Astrocyte of the cerebellum (primary cell): ENCODE data around the gene CYTH4.

Experiments used
- DNase-seq: peaks from one replicate; pipeline ENCODE4 v3.0.0-alpha.2; 2011; ENCODE audit warnings: low read depth
- H3K4me3 ChIP-seq: 2 replicates; pipeline ENCODE4 v1.5.1; 2011; ENCODE audit warnings: mild to moderate bottlenecking, low read depth, low read length, moderate library complexity
- in situ Hi-C: cut with HindIII; loops from 2 replicates; pipeline ENCODE4 v1.10.0; 2017; ENCODE audit warnings: low sequenced_read_pairs
- TF ChIP-seq, protein P1 (sequence below): IDR thresholded peaks from 2 replicates; pipeline ENCODE4 v1.5.1; 2012; ENCODE audit warnings: low read length, low read depth, moderate library complexity, mild to moderate bottlenecking; ENCODE audit errors: missing control alignments

Gene CYTH4

DNA sequence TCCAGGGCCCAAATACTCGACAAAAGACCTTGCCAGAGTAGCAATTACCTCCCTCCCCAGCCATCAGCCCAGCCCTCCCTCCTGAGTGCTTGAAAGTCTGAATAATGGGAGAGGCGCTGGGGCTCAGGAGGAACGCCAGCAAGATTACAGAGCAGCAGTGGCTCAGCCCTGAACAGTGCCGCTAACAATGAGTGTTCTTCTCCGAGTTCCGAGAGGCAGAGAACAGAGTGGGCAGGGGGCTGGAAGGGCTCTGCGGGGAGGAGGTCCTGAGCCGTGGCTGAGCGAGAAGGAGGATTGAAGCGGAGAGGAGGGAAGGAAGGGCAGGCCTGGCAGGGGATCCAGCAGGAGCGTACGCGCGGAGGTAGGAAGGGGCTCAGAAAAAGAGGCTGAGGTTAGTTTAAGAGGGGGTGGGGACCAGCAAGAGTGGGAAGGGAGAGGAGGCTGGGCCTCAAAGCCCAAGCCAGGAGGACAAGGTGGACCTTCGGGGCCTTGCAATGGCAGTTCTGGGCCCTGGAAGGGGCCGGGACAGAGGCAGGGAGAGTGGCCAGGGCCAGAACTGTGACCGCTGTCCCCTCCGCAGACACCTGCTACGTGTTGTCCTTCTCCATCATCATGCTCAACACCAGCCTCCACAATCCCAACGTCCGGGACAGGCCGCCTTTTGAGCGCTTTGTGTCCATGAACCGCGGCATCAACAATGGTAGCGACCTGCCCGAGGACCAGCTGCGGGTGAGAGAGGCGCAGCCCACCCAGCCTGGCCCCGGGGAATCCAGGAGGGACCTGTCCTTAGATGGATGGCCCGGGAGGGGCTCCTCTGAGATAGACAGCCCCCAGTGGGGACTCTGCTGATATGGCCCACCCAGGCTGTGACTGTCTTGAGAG lies 20.6 kb downstream of the CYTH4 start:
- no peak for DNase-seq
- TF ChIP-seq, protein P1, sequence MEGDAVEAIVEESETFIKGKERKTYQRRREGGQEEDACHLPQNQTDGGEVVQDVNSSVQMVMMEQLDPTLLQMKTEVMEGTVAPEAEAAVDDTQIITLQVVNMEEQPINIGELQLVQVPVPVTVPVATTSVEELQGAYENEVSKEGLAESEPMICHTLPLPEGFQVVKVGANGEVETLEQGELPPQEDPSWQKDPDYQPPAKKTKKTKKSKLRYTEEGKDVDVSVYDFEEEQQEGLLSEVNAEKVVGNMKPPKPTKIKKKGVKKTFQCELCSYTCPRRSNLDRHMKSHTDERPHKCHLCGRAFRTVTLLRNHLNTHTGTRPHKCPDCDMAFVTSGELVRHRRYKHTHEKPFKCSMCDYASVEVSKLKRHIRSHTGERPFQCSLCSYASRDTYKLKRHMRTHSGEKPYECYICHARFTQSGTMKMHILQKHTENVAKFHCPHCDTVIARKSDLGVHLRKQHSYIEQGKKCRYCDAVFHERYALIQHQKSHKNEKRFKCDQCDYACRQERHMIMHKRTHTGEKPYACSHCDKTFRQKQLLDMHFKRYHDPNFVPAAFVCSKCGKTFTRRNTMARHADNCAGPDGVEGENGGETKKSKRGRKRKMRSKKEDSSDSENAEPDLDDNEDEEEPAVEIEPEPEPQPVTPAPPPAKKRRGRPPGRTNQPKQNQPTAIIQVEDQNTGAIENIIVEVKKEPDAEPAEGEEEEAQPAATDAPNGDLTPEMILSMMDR = no peak
- H3K4me3 ChIP-seq = no peak overlapping the region
- in situ Hi-C loops = no loop called here

GRCh38 chr22:37303821-37304274 lies 21.5 kb downstream of the CYTH4 start:
- no peak overlapping the region for H3K4me3 ChIP-seq
- peak; percentile 38 for DNase-seq
- TF ChIP-seq, protein P1 = no peak
- in situ Hi-C loops = no loop called here

DNA sequence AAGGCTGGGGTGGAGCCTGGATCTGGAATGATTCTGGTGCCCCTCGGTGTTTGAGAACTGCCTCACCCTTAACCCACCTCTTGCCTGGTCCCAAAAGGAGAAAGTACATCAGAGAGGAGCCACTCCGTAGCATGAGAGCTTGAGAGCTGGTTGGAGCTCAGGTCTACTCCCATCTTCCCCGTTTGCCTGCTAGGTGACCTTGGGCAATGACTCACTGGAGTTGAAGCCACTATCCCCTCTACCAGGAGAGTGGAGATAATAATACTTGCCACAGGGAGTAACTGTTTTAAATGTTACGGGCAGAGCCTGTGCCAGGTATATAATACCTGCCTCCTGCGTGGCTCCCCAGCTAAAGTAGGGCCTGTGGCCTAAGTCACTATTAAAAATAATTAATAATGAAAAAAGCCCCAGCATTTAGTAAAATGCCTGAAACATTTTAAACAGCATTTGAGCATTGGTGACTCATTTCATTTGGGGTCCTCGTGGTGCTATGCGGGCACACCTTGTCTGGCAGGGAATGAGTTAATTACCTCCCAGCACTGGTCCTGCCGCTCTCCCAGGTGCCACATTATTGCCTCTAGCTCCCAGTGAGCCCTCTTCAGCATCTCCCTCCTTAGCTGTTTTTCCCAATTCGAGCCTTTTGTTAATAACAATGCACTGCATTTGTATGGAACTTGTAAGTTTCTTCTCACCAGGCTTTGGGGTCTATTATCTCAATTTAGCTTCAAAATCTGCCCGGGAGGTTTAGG lies 22.5 kb downstream of the CYTH4 start:
- DNase-seq = peak; percentile 9
- in situ Hi-C loops = no loop called here
- TF ChIP-seq, protein P1 = no peak
- H3K4me3 ChIP-seq = no peak overlapping the region

GRCh38 chr22:37305887-37306286 lies 23.6 kb downstream of the CYTH4 start:
- DNase-seq = no peak
- no peak overlapping the region for H3K4me3 ChIP-seq
- TF ChIP-seq, protein P1 = no peak
- in situ Hi-C loops = no loop called here

GRCh38 chr22:37306494-37306829 lies 24.2 kb downstream of the CYTH4 start:
- H3K4me3 ChIP-seq = no peak overlapping the region
- TF ChIP-seq, protein P1 = no peak
- in situ Hi-C loops = no loop called here
- no peak for DNase-seq

DNA sequence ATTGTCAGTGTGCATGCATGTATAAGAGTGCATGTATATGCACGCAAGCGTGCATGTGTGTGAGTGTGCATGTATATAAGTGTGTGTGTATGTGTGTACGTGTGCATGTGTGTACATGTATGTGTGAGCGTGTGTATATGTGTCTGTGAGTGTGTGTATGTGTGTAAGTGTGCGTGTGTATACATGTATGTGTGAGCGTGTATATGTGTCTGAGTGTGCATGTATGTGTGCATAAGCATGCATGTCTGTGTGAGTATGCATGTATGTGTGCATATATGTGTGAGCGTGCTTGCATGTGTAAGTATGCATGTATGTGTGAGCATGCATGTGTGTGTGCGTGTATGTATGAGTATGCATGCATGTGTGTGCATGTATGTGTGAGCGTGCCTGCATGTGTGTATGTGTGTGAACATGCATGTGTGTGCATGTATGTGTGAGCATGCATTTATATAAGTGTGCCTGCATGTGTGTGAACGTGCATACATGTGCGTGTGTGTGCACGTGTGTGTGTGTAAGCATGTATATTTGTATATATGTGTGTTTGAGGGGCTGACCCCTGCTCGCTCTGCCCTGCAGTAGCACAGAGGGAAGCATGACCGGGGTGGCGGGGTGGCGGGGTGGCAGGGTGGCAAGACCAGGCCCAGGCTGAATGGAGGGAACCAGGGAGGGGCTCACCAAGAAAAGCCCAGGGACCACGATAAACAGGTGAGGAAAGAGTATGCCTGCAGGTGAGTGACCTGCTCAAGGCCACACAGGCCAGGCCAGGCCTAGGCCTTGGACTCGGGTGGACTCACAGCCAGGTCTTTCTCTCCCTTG lies 26.3 kb downstream of the CYTH4 start:
- in situ Hi-C loops = no loop called here
- no peak for DNase-seq
- TF ChIP-seq, protein P1 = no peak
- no peak overlapping the region for H3K4me3 ChIP-seq
